Panc1 (cell line): ENCODE data around the gene TESK2. TPM values are rescaled to one million over a fixed set of nuclear protein-coding genes. Genes with fewer than 3 reads are reported as not detected.

ENCODE experiments used
- ATAC-seq: fragments of 200-7000 bp; cut with Tn5 transposase; 2 replicates; pipeline ENCODE4 v1.9.1; 2020; ENCODE audit warnings: mild to moderate bottlenecking, moderate library complexity
- BruUV-seq: library from RNA; stranded (reverse); fragments of 400-500 nt; replicated peaks from 2 replicates; lab custom pipeline; 2021; lab: Mats Ljungman, UMichigan
- CTCF ChIA-PET: fragments of 300-600 bp; sonication (Branson Sonifier 250); formaldehyde crosslinking; loops from one replicate; lab custom pipeline; 2022; ENCODE audit warnings: antibody characterized with exemption; lab: Charles Lee
- POLR2A ChIA-PET: fragments of 300-600 bp; sonication (Branson Sonifier 250); formaldehyde crosslinking; loops from one replicate; lab custom pipeline; 2022; ENCODE audit warnings: antibody characterized with exemption; lab: Charles Lee
- DNase-seq: peaks from one replicate; pipeline ENCODE4 v3.0.0-alpha.2; 2010; ENCODE audit warnings: low read depth, low spot score
- H3K27ac ChIP-seq: 2 replicates; pipeline ENCODE4 v1.5.1; 2011; ENCODE audit warnings: mild to moderate bottlenecking, low read length, inconsistent platforms
- H3K27me3 ChIP-seq: fragments of 200-500 bp; sonication (Bioruptor generic); 2 replicates; pipeline ENCODE4 v1.6.0; 2014; ENCODE audit warnings: low read length, inconsistent platforms; ENCODE audit not compliant: control insufficient read depth, insufficient read depth
- H3K36me3 ChIP-seq: fragments of 200-500 bp; sonication (Bioruptor generic); 2 replicates; pipeline ENCODE4 v1.5.1; 2014; ENCODE audit warnings: inconsistent platforms, mild to moderate bottlenecking, low read length, moderate library complexity; ENCODE audit not compliant: control insufficient read depth, insufficient read depth
- H3K4me1 ChIP-seq: 2 replicates; pipeline ENCODE4 v1.5.1; 2011; ENCODE audit warnings: inconsistent platforms, mild to moderate bottlenecking, low read length, moderate library complexity; ENCODE audit not compliant: control insufficient read depth, insufficient read depth
- H3K4me3 ChIP-seq, 2 experiments: 2 replicates each; pipeline ENCODE4 v1.5.1; 2011 to 2012; ENCODE audit warnings: low read depth in 2 of 2, low read length in 2 of 2, mild to moderate bottlenecking in 2 of 2, inconsistent platforms in 1 of 2, moderate library complexity in 1 of 2
- H3K9me3 ChIP-seq: fragments of 200-500 bp; sonication (Bioruptor generic); 2 replicates; pipeline ENCODE4 v1.5.1; 2014; ENCODE audit warnings: low read depth, mild to moderate bottlenecking, inconsistent platforms, low read length, moderate library complexity; ENCODE audit not compliant: control insufficient read depth, insufficient read depth
- POLR2AphosphoS5 ChIP-seq: IDR thresholded peaks from 2 replicates; pipeline ENCODE4 v1.6.1; 2012; ENCODE audit warnings: mild to moderate bottlenecking, low read depth, low read length, moderate library complexity
- SIN3A ChIP-seq: IDR thresholded peaks from 2 replicates; pipeline ENCODE4 v1.6.1; 2012; ENCODE audit warnings: low read depth, mild to moderate bottlenecking, low read length, moderate library complexity, borderline replicate concordance; ENCODE audit not compliant: insufficient read depth
- TCF7L2 ChIP-seq: IDR thresholded peaks from 2 replicates; pipeline ENCODE4 v1.6.1; 2011; ENCODE audit warnings: mild to moderate bottlenecking, low read depth, low read length, inconsistent platforms
- in situ Hi-C: cut with HindIII; loops from 2 replicates; pipeline ENCODE4 v1.10.0; 2016; ENCODE audit warnings: low sequenced_read_pairs, low pct_unique_long_range_greater_than_20kb
- intact Hi-C: fragments of 100-400 bp; cut with micrococcal nuclease; formaldehyde crosslinking; loops from one replicate; pipeline ENCODE4 v1.10.0; 2022; ENCODE audit not compliant: unreplicated experiment
- total RNA-seq: library from RNA; stranded (reverse); gene quantifications from one replicate; pipeline ENCODE4 v1.2.1, GENCODE V29; 2021; ENCODE audit not compliant: unreplicated experiment
- TF ChIP-seq, protein P1 (sequence below), 2 experiments: IDR thresholded peaks; 2 replicates each; pipeline ENCODE4 v1.6.1; 2011 to 2012; ENCODE audit warnings: low read depth in 2 of 2, control low read depth in 1 of 2, low read length in 1 of 2, mild to moderate bottlenecking in 1 of 2, moderate library complexity in 1 of 2; ENCODE audit not compliant: insufficient read depth in 1 of 2
- TF ChIP-seq, protein P2 (sequence below): fragments of 450-650 bp; IDR thresholded peaks from 2 replicates; pipeline ENCODE4 v1.5.1; 2017; ENCODE audit warnings: mild to moderate bottlenecking

TESK2 gene
- total RNA-seq, 1 experiment from 2014 or later: 3.3 TPM

DNA sequence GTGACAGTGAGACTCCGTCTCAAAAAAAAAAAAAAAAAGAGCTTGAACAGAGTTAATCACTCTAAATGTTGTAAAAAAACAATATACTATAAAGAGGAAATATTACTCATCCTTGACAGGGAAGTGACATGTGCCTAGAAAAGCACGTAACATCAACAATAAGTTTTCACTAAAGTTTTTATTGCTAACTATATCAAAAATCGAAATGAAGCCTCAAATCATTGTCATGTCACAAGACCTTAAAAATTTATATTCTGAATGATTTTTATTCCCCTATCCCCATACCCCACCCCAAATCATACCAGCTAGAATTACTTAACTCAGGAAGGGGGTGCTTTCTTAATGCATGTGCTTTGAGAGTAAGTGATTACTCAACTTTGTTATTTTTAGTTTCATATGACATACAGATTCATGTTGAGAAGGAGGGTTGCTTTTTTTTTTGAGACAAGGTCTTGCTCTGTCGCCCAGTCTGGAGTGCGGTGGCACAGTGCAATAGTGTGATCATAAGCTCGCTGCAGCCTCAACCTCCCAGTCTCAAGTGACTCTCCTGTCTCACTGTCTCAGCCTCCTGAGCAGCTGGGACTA is 97.2 kb downstream of the TESK2 start:
- Histone ChIP-seq H3K36me3 (no peaks in the 10 kb centered on the region), H3K4me1 (no peaks in the 10 kb centered on the region), H3K9me3 (no peaks in the 10 kb centered on the region), H3K4me3 (no peak overlapping the region), H3K27me3 (no peaks in the 10 kb centered on the region), H3K27ac (no peak overlapping the region)
- ATAC-seq (no peak), DNase-seq (no peak)
- intact Hi-C loops: no loop called here
- TF ChIP-seq TCF7L2: no peak
- TF ChIP-seq, protein P1, sequence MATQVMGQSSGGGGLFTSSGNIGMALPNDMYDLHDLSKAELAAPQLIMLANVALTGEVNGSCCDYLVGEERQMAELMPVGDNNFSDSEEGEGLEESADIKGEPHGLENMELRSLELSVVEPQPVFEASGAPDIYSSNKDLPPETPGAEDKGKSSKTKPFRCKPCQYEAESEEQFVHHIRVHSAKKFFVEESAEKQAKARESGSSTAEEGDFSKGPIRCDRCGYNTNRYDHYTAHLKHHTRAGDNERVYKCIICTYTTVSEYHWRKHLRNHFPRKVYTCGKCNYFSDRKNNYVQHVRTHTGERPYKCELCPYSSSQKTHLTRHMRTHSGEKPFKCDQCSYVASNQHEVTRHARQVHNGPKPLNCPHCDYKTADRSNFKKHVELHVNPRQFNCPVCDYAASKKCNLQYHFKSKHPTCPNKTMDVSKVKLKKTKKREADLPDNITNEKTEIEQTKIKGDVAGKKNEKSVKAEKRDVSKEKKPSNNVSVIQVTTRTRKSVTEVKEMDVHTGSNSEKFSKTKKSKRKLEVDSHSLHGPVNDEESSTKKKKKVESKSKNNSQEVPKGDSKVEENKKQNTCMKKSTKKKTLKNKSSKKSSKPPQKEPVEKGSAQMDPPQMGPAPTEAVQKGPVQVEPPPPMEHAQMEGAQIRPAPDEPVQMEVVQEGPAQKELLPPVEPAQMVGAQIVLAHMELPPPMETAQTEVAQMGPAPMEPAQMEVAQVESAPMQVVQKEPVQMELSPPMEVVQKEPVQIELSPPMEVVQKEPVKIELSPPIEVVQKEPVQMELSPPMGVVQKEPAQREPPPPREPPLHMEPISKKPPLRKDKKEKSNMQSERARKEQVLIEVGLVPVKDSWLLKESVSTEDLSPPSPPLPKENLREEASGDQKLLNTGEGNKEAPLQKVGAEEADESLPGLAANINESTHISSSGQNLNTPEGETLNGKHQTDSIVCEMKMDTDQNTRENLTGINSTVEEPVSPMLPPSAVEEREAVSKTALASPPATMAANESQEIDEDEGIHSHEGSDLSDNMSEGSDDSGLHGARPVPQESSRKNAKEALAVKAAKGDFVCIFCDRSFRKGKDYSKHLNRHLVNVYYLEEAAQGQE (IDR thresholded peaks at IDR 0.05; ENCODE audit: insufficient read depth in 1 of 2, low read depth in 2 of 2, low read length in 1 of 2): no peak
- TF ChIP-seq, protein P2, sequence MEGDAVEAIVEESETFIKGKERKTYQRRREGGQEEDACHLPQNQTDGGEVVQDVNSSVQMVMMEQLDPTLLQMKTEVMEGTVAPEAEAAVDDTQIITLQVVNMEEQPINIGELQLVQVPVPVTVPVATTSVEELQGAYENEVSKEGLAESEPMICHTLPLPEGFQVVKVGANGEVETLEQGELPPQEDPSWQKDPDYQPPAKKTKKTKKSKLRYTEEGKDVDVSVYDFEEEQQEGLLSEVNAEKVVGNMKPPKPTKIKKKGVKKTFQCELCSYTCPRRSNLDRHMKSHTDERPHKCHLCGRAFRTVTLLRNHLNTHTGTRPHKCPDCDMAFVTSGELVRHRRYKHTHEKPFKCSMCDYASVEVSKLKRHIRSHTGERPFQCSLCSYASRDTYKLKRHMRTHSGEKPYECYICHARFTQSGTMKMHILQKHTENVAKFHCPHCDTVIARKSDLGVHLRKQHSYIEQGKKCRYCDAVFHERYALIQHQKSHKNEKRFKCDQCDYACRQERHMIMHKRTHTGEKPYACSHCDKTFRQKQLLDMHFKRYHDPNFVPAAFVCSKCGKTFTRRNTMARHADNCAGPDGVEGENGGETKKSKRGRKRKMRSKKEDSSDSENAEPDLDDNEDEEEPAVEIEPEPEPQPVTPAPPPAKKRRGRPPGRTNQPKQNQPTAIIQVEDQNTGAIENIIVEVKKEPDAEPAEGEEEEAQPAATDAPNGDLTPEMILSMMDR: no peak
- no peak for TF ChIP-seq SIN3A
- TF ChIP-seq POLR2AphosphoS5: no peak
- BruUV-seq: no TSS peak
- POLR2A ChIA-PET: no interaction called here
- CTCF ChIA-PET: interaction anchor here (0.6 kb wide), 1 partner anchor 189 kb away, joined by 3 read pairs; no protein-coding TSS in a partner anchor
- in situ Hi-C loops: no loop called here

DNA sequence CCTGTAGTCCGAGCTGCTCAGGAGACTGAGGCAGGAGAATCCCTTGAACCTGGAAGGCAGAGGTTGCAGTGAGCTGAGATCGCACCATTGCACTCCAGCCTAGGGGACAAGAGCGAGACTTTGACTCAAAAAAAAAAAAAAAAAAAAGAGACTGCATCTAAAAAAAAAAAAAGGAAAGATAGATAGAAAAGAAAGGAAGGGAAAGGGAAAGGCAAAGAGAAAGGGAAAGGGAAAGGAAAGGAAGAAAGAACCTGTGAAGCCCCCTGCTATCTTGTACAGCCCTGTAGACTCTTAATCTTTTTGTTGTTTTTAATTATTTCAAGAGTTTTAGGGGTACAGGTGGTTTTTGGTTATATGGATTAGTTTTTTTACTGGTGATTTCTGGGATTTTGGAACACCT is 104.7 kb downstream of the TESK2 start:
- Histone ChIP-seq H3K27ac (no peak overlapping the region), H3K27me3 (no peaks in the 10 kb centered on the region), H3K4me3 (no peak overlapping the region), H3K4me1 (no peaks in the 10 kb centered on the region), H3K9me3 (no peaks in the 10 kb centered on the region), H3K36me3 (no peaks in the 10 kb centered on the region)
- DNase-seq: no peak
- intact Hi-C loops: no loop called here
- TF ChIP-seq, protein P2: no peak
- TF ChIP-seq POLR2AphosphoS5 (no peak), TCF7L2 (no peak), SIN3A (no peak)
- TF ChIP-seq, protein P1 (IDR thresholded peaks at IDR 0.05; ENCODE audit: insufficient read depth in 1 of 2, low read depth in 2 of 2, low read length in 1 of 2): no peak
- CTCF ChIA-PET: interaction anchor here (0.7 kb wide), 1 partner anchor 12 kb away, joined by 4 read pairs; no protein-coding TSS in a partner anchor
- no peak for ATAC-seq
- POLR2A ChIA-PET: no interaction called here
- in situ Hi-C loops: no loop called here
- BruUV-seq: no TSS peak
